ENCODE measurements around the gene IGF2BP3.
"Not testable (repeated sequence)": the region's sequence is repeated elsewhere in the genome, so short reads cannot be mapped to it uniquely, and the experiment has no call there.

IGF2BP3 gene

GRCh38 chr7:23419160-23419559, 51.1 kb downstream of the IGF2BP3 start:
- no peak for DNase-seq

GRCh38 chr7:23418046-23418445, 52.2 kb downstream of the IGF2BP3 start:
- no peak for DNase-seq

- no peak for DNase-seq
Measured at GRCh38 chr7:23415198-23415597, 55.1 kb downstream of the IGF2BP3 start.

- DNase-seq = no peak
Measured at GRCh38 chr7:23410446-23411183, 59.7 kb downstream of the IGF2BP3 start.

- not testable (repeated sequence) for DNase-seq
Measured at GRCh38 chr7:23406564-23406963, 63.7 kb downstream of the IGF2BP3 start.

- DNase-seq = no peak
Measured at GRCh38 chr7:23405240-23405618, 65.1 kb downstream of the IGF2BP3 start.

- no peak for DNase-seq
Measured at GRCh38 chr7:23404546-23405239, 65.6 kb downstream of the IGF2BP3 start.

GRCh38 chr7:23403970-23404369, 66.3 kb downstream of the IGF2BP3 start:
- DNase-seq = no peak

- DNase-seq = not testable (repeated sequence)
Measured at GRCh38 chr7:23398090-23398489, 72.2 kb downstream of the IGF2BP3 start.

GRCh38 chr7:23397241-23397640, 73.0 kb downstream of the IGF2BP3 start:
- no peak for DNase-seq

- no peak for DNase-seq
Measured at GRCh38 chr7:23396222-23397015, 73.9 kb downstream of the IGF2BP3 start.

- no peak for DNase-seq
Measured at GRCh38 chr7:23394488-23395171, 75.7 kb downstream of the IGF2BP3 start.

- no peak for DNase-seq
Measured at GRCh38 chr7:23393636-23394035, 76.7 kb downstream of the IGF2BP3 start.

- DNase-seq = no peak
Measured at GRCh38 chr7:23389701-23390100, 80.6 kb downstream of the IGF2BP3 start.

GRCh38 chr7:23387583-23387982, 82.7 kb downstream of the IGF2BP3 start:
- DNase-seq = peak; percentile 12

- DNase-seq = no peak
Measured at GRCh38 chr7:23385140-23385539, 85.2 kb downstream of the IGF2BP3 start.

GRCh38 chr7:23383225-23383624, 87.1 kb downstream of the IGF2BP3 start:
- DNase-seq = peak; percentile 47

GRCh38 chr7:23380961-23381360, 89.3 kb downstream of the IGF2BP3 start:
- DNase-seq = no peak

GRCh38 chr7:23380556-23380955, 89.7 kb downstream of the IGF2BP3 start:
- no peak for DNase-seq

GRCh38 chr7:23378996-23379395, 91.3 kb downstream of the IGF2BP3 start:
- DNase-seq = no peak

GRCh38 chr7:23377134-23377533, 93.2 kb downstream of the IGF2BP3 start:
- peak; percentile 7 for DNase-seq

GRCh38 chr7:23373151-23374004, 96.9 kb downstream of the IGF2BP3 start:
- peak; percentile 24 for DNase-seq
